LoVo (cell line): ENCODE results near the gene TRDMT1.

ENCODE experiments used
- DNase-seq: peaks from one replicate; pipeline ENCODE4 v3.0.0-alpha.2; 2016; ENCODE audit warnings: low spot score

TRDMT1 gene

GRCh38 chr10:17128261-17128660 lies 73.2 kb downstream of the TRDMT1 start:
- DNase-seq = no peak

GRCh38 chr10:17126327-17126726 lies 75.1 kb downstream of the TRDMT1 start:
- no peak for DNase-seq

GRCh38 chr10:17125206-17125893 lies 76.1 kb downstream of the TRDMT1 start:
- no peak for DNase-seq

GRCh38 chr10:17123961-17124360 lies 77.5 kb downstream of the TRDMT1 start:
- DNase-seq = no peak

- DNase-seq = no peak
These were observed 78.5 kb downstream of the TRDMT1 start for GRCh38 chr10:17122726-17123661.

- no peak for DNase-seq
These were observed 79.4 kb downstream of the TRDMT1 start for GRCh38 chr10:17122052-17122451.

- no peak for DNase-seq
These were observed 80.8 kb downstream of the TRDMT1 start for GRCh38 chr10:17120694-17121093.

- DNase-seq = no peak
These were observed 81.6 kb downstream of the TRDMT1 start for GRCh38 chr10:17119845-17120244.

GRCh38 chr10:17116193-17116592 lies 85.3 kb downstream of the TRDMT1 start:
- DNase-seq = no peak

- peak; percentile 77 for DNase-seq
These were observed 85.8 kb downstream of the TRDMT1 start for GRCh38 chr10:17115683-17116082.

GRCh38 chr10:17114878-17115444 lies 86.5 kb downstream of the TRDMT1 start:
- DNase-seq = peak; percentile 34

- no peak for DNase-seq
These were observed 87.5 kb downstream of the TRDMT1 start for GRCh38 chr10:17113889-17114540.

GRCh38 chr10:17113346-17113745 lies 88.1 kb downstream of the TRDMT1 start:
- no peak for DNase-seq

GRCh38 chr10:17112566-17112965 lies 88.9 kb downstream of the TRDMT1 start:
- no peak for DNase-seq

GRCh38 chr10:17109475-17110207 lies 91.8 kb downstream of the TRDMT1 start:
- DNase-seq = no peak

GRCh38 chr10:17109046-17109445 lies 92.4 kb downstream of the TRDMT1 start:
- DNase-seq = no peak

- DNase-seq = no peak
These were observed 94.5 kb downstream of the TRDMT1 start for GRCh38 chr10:17106991-17107390.

GRCh38 chr10:17101910-17102266 lies 99.6 kb downstream of the TRDMT1 start:
- no peak for DNase-seq

- peak; percentile 43 for DNase-seq
These were observed 100.1 kb downstream of the TRDMT1 start for GRCh38 chr10:17101257-17101909.

GRCh38 chr10:17100586-17100985 lies 100.9 kb downstream of the TRDMT1 start:
- no peak for DNase-seq

- no peak for DNase-seq
These were observed 103.5 kb downstream of the TRDMT1 start for GRCh38 chr10:17098012-17098411.
